ENCODE data around the gene TRPM6.

TRPM6 gene

DNA sequence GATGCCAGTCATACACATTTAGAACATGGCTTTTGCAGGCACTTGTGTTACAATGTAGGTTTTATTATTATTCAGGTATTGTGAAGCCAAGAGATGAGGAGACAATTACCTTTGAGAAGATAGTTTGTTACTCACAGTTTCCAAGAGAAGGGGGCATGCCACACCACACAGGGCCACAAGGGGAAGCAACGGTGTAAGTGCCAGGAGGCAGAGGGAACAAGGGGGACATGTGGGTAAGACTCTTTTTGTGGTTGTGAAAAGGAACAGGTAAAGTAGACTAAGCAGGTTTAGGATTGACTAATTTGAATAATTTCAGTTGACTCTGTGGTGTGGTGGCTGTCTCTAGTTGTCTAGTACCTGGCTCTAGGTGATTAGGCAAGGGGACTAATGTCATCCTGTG is 191.2 kb downstream of the TRPM6 start:
- no peak for FAIRE-seq

DNA sequence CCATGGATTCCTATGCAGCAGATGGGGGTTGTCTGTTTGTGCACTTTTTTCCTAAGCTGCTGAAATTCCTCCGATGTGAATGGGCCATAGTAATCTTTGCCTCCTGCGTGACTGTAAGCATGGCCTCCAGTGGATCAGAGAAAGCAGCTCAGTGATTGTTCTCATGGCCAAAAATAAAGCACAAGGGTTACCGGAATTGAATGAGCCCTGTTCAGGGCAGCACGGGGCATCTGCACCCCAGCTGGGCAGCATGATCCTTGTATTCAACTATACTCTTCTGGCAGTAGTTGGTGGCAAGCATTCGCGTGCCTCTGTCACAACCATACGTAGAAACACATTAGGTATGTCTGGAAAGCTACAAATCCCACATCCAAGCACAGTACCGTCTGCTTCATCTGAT is 196.7 kb downstream of the TRPM6 start:
- no peak for FAIRE-seq

DNA sequence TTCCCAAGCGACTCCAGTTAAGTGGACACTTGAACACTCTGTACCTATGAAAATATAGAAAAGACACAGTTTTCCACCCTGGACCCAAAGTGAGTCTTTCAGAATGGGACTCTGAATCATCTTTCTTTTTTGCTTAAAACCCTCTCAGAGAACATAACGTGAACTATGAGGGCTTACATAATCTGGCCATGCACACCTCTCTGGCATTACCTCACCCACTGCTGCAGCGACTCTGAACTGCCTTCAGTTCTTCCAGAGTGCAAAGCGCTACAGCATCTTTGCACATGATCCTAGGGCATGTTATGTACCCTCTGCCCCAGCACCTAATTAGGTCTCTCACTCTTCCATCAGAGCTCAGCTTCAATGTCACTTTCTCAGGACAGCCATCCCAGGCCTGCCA is 204.4 kb downstream of the TRPM6 start:
- FAIRE-seq = no peak

DNA sequence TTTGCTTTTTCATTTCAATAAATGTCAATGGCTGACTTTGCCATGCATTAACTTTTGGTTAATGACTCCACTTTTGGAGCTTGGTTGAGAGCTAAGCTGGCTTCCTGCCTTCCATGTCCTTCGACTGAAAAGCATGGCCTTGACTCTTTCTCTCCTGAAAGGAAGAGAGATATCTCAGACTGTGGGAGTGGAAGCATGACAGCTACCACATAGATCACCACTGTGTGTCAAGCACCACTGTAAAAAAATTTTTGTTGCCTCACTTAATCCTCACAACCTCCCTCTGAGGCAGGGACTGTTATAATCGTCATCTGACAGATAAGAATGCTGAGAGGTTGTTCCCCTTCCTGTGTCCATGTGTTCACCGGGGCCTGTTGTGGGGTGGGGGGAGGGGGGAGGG is 205.8 kb downstream of the TRPM6 start:
- FAIRE-seq = no peak

DNA sequence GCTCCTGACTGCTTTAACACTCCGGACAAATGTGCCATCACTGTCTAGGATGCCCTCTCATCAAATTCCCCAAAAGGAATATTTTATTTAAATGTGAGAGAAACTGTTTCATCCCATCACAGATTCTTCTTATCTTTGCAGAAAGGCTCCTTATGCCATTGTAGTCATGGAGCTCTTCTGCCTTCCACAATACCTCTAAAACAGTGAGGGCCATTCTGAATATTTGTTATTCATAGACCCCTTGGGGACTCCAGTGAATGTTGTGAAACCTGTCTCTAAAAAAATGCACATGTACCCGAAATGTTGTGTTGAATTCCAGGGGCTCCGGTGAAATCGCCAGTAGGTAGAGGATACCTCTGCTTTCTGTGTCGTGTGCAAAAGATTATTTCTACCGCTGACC is 213.6 kb downstream of the TRPM6 start:
- FAIRE-seq = no peak
